Mesothelial cell of epicardium (in vitro differentiated cells): Measurements from ENCODE around the gene COL23A1. TPM values are rescaled to one million over a fixed set of nuclear protein-coding genes. Genes with fewer than 3 reads are reported as not detected.
A peak's percentile ranks its signal among the peaks of the same experiment; 100 is the strongest.
"Not testable (repeated sequence)": the region's sequence is repeated elsewhere in the genome, so short reads cannot be mapped to it uniquely, and the experiment has no call there.

Experiments
- DNase-seq, 2 experiments: peaks; one replicate each; pipeline ENCODE4 v3.0.0; 2021; ENCODE audit warnings: low spot score in 2 of 2; ENCODE audit not compliant: unreplicated experiment in 2 of 2
- H3K27ac Mint-ChIP-seq: 2 replicates; pipeline ENCODE4 v1.8.0; 2021; ENCODE audit warnings: mixed read lengths
- H3K27me3 Mint-ChIP-seq: 2 replicates; pipeline ENCODE4 v1.8.0; 2021; ENCODE audit warnings: low read depth, mixed read lengths
- H3K36me3 Mint-ChIP-seq: 2 replicates; pipeline ENCODE4 v1.8.0; 2021; ENCODE audit warnings: mixed read lengths
- H3K4me1 Mint-ChIP-seq: 2 replicates; pipeline ENCODE4 v1.8.0; 2021; ENCODE audit warnings: mixed read lengths
- H3K4me3 Mint-ChIP-seq: 2 replicates; pipeline ENCODE4 v1.8.0; 2021; ENCODE audit warnings: mild to moderate bottlenecking, moderate library complexity, mixed read lengths
- H3K9me3 Mint-ChIP-seq: 2 replicates; pipeline ENCODE4 v1.8.0; 2021; ENCODE audit warnings: mixed read lengths
- total RNA-seq: library from RNA; stranded (reverse); gene quantifications from 3 replicates; pipeline ENCODE4 v1.2.1, GENCODE V29; 2021
- TF ChIP-seq, protein P1 (sequence below): fragments of 200-600 bp; sonication (generic); IDR thresholded peaks from one replicate; pipeline ENCODE4 v1.5.0; 2021; ENCODE audit warnings: antibody characterized with exemption; ENCODE audit not compliant: unreplicated experiment

COL23A1 gene
- total RNA-seq, 1 donor from 2014 or later = 13.6 TPM

DNA sequence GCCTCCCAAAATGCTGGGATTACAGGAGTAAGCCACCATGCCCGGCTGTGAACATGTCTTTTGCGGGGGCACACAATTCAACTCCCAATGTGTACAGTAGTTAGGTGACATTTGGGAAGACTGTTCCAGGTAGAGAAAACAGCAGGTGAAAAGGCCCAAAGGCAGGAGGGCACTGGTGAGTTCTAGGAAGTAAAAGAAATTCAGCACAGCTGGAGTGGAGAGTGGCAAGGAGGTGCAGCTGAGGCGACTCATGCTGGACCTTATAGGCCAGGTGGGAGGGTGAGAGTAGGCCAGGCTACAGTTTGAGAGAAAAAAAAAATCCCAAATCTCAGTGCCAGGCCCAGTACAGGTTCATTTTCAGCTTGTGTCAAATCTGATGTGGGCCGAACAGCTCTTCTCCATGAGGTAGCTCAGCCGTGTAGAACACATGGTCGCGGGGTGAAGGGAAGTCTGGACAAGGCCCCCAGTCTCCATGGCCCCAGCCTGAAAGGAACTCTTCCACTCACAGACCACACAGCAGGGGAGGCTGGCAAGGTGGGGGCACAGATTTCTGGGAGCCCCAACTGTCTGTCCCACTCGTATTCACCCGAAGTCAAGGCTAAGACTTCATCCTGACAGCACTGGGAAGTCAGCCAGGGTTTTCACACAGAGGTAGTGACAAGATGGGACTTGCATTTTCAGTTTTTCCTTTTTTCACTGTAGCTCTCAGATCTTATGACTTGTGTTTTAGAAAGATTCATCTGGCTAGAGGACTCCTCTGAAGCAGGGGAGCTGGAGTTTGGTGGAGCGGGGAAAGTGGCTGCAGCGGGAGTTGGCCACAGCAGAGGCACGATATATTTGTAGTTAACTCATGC is 390.4 kb downstream of the COL23A1 start:
- DNase-seq = no peak
- H3K27me3 Mint-ChIP-seq = peaks cover 6% of the 10 kb centered on the region
- H3K9me3 Mint-ChIP-seq = no peaks in the 10 kb centered on the region
- no peak overlapping the region for H3K4me3 Mint-ChIP-seq
- peaks cover 2% of the 10 kb centered on the region for H3K36me3 Mint-ChIP-seq
- H3K4me1 Mint-ChIP-seq = peaks cover 15% of the 10 kb centered on the region
- H3K27ac Mint-ChIP-seq = peak overlapping the region; percentile 26
- TF ChIP-seq, protein P1, sequence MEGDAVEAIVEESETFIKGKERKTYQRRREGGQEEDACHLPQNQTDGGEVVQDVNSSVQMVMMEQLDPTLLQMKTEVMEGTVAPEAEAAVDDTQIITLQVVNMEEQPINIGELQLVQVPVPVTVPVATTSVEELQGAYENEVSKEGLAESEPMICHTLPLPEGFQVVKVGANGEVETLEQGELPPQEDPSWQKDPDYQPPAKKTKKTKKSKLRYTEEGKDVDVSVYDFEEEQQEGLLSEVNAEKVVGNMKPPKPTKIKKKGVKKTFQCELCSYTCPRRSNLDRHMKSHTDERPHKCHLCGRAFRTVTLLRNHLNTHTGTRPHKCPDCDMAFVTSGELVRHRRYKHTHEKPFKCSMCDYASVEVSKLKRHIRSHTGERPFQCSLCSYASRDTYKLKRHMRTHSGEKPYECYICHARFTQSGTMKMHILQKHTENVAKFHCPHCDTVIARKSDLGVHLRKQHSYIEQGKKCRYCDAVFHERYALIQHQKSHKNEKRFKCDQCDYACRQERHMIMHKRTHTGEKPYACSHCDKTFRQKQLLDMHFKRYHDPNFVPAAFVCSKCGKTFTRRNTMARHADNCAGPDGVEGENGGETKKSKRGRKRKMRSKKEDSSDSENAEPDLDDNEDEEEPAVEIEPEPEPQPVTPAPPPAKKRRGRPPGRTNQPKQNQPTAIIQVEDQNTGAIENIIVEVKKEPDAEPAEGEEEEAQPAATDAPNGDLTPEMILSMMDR = no peak

GRCh38 chr5:178198706-178199105 is 391.5 kb downstream of the COL23A1 start:
- TF ChIP-seq, protein P1 = no peak
- Mint-ChIP-seq H3K36me3 (no peaks in the 10 kb centered on the region), H3K27me3 (peaks cover 11% of the 10 kb centered on the region), H3K4me3 (no peak overlapping the region), H3K27ac (no peak overlapping the region), H3K9me3 (no peaks in the 10 kb centered on the region), H3K4me1 (peaks cover 13% of the 10 kb centered on the region)
- no peak for DNase-seq

DNA sequence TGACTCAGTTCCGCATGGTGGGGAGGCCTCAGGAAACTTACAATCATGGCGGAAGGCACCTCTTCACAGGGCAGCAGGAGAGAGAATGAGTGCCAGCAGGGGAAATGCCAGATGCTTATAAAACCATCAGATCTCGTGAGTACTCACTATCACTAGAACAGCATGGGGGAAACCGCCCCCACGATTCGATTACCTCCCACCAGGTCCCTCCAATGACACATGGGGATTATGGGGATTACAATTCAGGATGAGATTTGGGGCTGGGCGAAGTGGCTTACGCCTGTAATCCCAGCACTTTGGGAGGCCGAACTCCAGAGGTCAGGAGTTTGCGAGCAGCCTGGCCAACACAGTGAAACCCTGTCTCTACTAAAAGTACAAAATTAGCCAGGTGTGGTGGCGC is 392.0 kb downstream of the COL23A1 start:
- not testable (repeated sequence) for H3K9me3 Mint-ChIP-seq, H3K4me3 Mint-ChIP-seq, H3K36me3 Mint-ChIP-seq, DNase-seq, H3K27ac Mint-ChIP-seq
- peaks cover 13% of the 10 kb centered on the region for H3K4me1 Mint-ChIP-seq
- peaks cover 14% of the 10 kb centered on the region for H3K27me3 Mint-ChIP-seq

- Mint-ChIP-seq H3K27ac (no peak overlapping the region), H3K4me3 (no peak overlapping the region), H3K27me3 (peaks cover 14% of the 10 kb centered on the region), H3K36me3 (peaks cover 2% of the 10 kb centered on the region), H3K9me3 (peaks cover 7% of the 10 kb centered on the region), H3K4me1 (peaks cover 10% of the 10 kb centered on the region)
- no peak for DNase-seq
- TF ChIP-seq, protein P1 = no peak
These were observed 393.2 kb downstream of the COL23A1 start for GRCh38 chr5:178196986-178197385.

GRCh38 chr5:178196281-178196812 is 393.8 kb downstream of the COL23A1 start:
- peaks cover 8% of the 10 kb centered on the region for H3K4me1 Mint-ChIP-seq
- H3K36me3 Mint-ChIP-seq = peaks cover 2% of the 10 kb centered on the region
- H3K9me3 Mint-ChIP-seq = peaks cover 7% of the 10 kb centered on the region
- no peak overlapping the region for H3K4me3 Mint-ChIP-seq
- TF ChIP-seq, protein P1 = no peak
- DNase-seq = no peak
- peaks cover 14% of the 10 kb centered on the region for H3K27me3 Mint-ChIP-seq
- H3K27ac Mint-ChIP-seq = no peak overlapping the region

- Mint-ChIP-seq H3K27me3 (peaks cover 14% of the 10 kb centered on the region), H3K36me3 (peaks cover 2% of the 10 kb centered on the region), H3K4me1 (no peaks in the 10 kb centered on the region), H3K27ac (no peak overlapping the region), H3K9me3 (peaks cover 7% of the 10 kb centered on the region), H3K4me3 (no peak overlapping the region)
- TF ChIP-seq, protein P1 = no peak
- no peak for DNase-seq
These were observed 396.2 kb downstream of the COL23A1 start for GRCh38 chr5:178194026-178194425.
